ENCODE measurements around the gene AFF1. TPM values are rescaled to one million over a fixed set of nuclear protein-coding genes. Genes with fewer than 3 reads are reported as not detected.

The AFF1 gene
- total and polyA plus RNA-seq, 2 of the 4 experiments (the other 2 are of a cell fraction), result 7.0 to 9.6 TPM

- Histone ChIP-seq H3K9me3 (ENCODE audit: control insufficient read depth, insufficient read depth, low read length) (no peaks in the 10 kb centered on the region), H3K4me3 (ENCODE audit: insufficient read depth, low read depth, low read length) (no peak overlapping the region), H3K36me3 (ENCODE audit: control insufficient read depth, insufficient read depth, low read length) (peaks cover 11% of the 10 kb centered on the region), H4K20me1 (ENCODE audit: insufficient read depth, low read length) (no peaks in the 10 kb centered on the region), H2BK5ac (ENCODE audit: low read depth, low read length, poor library complexity, severe bottlenecking) (peak overlapping the region; percentile 95), H3K27me3 (ENCODE audit: control insufficient read depth, insufficient read depth, low read length) (no peaks in the 10 kb centered on the region), H3K56ac (ENCODE audit: extremely low read depth, insufficient read depth, low read length) (no peak overlapping the region), H3K4me1 (ENCODE audit: control insufficient read depth, insufficient read depth, low read length) (peaks cover 28% of the 10 kb centered on the region), H3K4me2 (ENCODE audit: low read depth, low read length) (peak overlapping the region; percentile 24; the same call in 1 of the 2 replicates), H3K23ac (ENCODE audit: low read depth, low read length) (peak overlapping the region; percentile 54; the same call in 1 of the 2 replicates), H4K91ac (ENCODE audit: insufficient read depth, low read depth, low read length) (peak overlapping the region; percentile 91), H3K27ac (ENCODE audit: insufficient read depth, low read length) (peak overlapping the region; percentile 2; the same call in 1 of the 2 replicates), H2BK120ac (ENCODE audit: low read depth, low read length) (peak overlapping the region; percentile 92), H3K4ac (ENCODE audit: low read depth, low read length) (peak overlapping the region; percentile 89; the same call in 1 of the 2 replicates), H4K8ac (ENCODE audit: low read depth in 2 of 2, low read length in 2 of 2) (peak overlapping the region; percentile 77 to 91; a peak in 3 of 4 replicates), H4K5ac (ENCODE audit: low read depth, low read length) (peak overlapping the region; percentile 58), H2BK15ac (ENCODE audit: low read depth, low read length) (peak overlapping the region; percentile 85; the same call in 1 of the 3 replicates), H2AK9ac (replicated peaks; ENCODE audit: low read depth, low read length, poor library complexity) (no peak overlapping the region), H3K9me1 (ENCODE audit: insufficient read depth, low read length) (peaks cover 18% of the 10 kb centered on the region), H3K79me1 (ENCODE audit: low read depth in 1 of 2, low read length in 2 of 2) (peaks cover 40 to 56% of the 10 kb centered on the region in 2 experiments), H2AFZ (replicated peaks; ENCODE audit: low read length, poor library complexity) (no peak overlapping the region), H2BK20ac (ENCODE audit: low read depth, low read length) (peak overlapping the region; percentile 81), H3K9ac (ENCODE audit: low read depth, low read length) (no peak overlapping the region), H3K14ac (replicated peaks; ENCODE audit: low read depth, low read length) (peak overlapping the region; percentile 89), H2AK5ac (ENCODE audit: low read depth, low read length) (peak overlapping the region; percentile 92), H3K18ac (ENCODE audit: low read depth, low read length) (peak overlapping the region; percentile 81; the same call in 1 of the 2 replicates)
- TF ChIP-seq CHD1 (IDR thresholded peaks at IDR 0.05; ENCODE audit: low read depth, low read length), result no peak
- in situ Hi-C loops (cut with MboI; ENCODE audit: low sequenced_read_pairs), result loop anchor here (25.0 kb wide), 1 partner anchor 633 kb away; no protein-coding TSS in a partner anchor
- dilution Hi-C loops (cut with HindIII; ENCODE audit: low sequenced_read_pairs, unreplicated experiment), result no loop called here
- intact Hi-C loops (cut with micrococcal nuclease), result loop anchor here (10.0 kb wide), 1 partner anchor 195 kb away; no protein-coding TSS in a partner anchor
- ChIA-PET CTCF (interaction anchor here (1.0 to 1.8 kb wide), 2 partner anchors 13 to 198 kb away, joined by 4 to 6 read pairs; no protein-coding TSS in a partner anchor), POLR2A (ENCODE audit: unreplicated experiment) (no interaction called here)
- ATAC-seq (ENCODE audit: low read depth), result no peak
- WGBS, 2 experiments (ENCODE audit: extremely low coverage in 2 of 2, insufficient read length in 1 of 2), result 100% methylated on average over 2 of the region's 4 CpGs; no CpG with 5 or more reads in 1 of the 2 experiments
- no TSS peak for BruUV-seq (replicated peaks)
- no peak for DNase-seq
These were observed 185.2 kb downstream of the AFF1 start for GRCh38 chr4:87120010-87120409.

All from IMR-90 (cell line).